Measurements from ENCODE around the gene SH3D19.

The SH3D19 gene

DNA sequence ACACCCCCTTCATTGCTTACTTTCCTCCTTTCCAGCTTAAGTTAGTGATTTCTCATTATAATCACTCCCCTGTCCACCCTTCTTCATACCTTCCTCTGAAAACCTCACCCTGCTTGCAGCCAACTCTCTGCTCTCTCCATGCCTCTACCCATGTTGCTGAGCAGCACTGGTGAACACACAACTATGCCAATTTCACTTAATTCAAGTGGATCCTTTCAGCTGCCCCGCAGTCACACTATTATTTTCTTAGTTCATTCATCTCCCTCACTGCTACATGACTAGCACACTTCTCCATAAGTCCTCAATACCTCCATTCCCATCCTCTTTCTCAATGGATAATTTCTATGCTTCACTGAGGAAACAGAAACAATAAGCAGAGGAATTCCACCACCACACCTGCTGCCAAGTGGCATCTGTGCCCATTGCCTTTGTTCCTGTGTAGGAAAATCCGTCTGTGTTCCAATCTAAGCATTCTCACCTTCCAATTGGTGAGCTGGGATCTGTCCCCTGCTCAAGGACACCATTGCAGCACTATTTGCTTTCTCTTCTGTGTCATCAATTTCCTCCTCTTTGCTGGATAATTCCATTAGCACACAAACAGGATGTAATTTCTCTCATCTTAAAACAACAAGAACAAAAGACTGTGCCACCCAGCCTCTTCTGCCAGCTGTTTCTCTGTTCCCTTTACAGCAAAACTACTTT lies 73.7 kb downstream of the SH3D19 start:
- TF ChIP-seq, protein P1, sequence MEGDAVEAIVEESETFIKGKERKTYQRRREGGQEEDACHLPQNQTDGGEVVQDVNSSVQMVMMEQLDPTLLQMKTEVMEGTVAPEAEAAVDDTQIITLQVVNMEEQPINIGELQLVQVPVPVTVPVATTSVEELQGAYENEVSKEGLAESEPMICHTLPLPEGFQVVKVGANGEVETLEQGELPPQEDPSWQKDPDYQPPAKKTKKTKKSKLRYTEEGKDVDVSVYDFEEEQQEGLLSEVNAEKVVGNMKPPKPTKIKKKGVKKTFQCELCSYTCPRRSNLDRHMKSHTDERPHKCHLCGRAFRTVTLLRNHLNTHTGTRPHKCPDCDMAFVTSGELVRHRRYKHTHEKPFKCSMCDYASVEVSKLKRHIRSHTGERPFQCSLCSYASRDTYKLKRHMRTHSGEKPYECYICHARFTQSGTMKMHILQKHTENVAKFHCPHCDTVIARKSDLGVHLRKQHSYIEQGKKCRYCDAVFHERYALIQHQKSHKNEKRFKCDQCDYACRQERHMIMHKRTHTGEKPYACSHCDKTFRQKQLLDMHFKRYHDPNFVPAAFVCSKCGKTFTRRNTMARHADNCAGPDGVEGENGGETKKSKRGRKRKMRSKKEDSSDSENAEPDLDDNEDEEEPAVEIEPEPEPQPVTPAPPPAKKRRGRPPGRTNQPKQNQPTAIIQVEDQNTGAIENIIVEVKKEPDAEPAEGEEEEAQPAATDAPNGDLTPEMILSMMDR (IDR thresholded peaks at IDR 0.05; ENCODE audit: insufficient read depth, low read length, poor library complexity, severe bottlenecking), result no peak
- no peak for TF ChIP-seq EZH2phosphoT487 (conservative IDR thresholded peaks at IDR 0.05; ENCODE audit: low read length)
- no peaks in the 10 kb centered on the region for H3K36me3 ChIP-seq (ENCODE audit: low read length)
- H2AFZ ChIP-seq (ENCODE audit: low read depth, low read length, severe bottlenecking), result no peak overlapping the region
- no peak overlapping the region for H3K27ac ChIP-seq (ENCODE audit: low read depth, low read length)
- H3K79me2 ChIP-seq (ENCODE audit: insufficient read depth, low read length), result no peaks in the 10 kb centered on the region
- H3K4me2 ChIP-seq (ENCODE audit: low read depth, low read length, poor library complexity, severe bottlenecking), result no peak overlapping the region
- H3K9me2 ChIP-seq (replicated peaks; ENCODE audit: insufficient read depth, low read length), result no peaks in the 10 kb centered on the region
- no peaks in the 10 kb centered on the region for H3K9me3 ChIP-seq (ENCODE audit: insufficient read depth, low read length)
- no peaks in the 10 kb centered on the region for H3K27me3 ChIP-seq (ENCODE audit: low read length)
- H3F3A ChIP-seq (ENCODE audit: insufficient read depth), result no peaks in the 10 kb centered on the region
- no peaks in the 10 kb centered on the region for H4K20me1 ChIP-seq (ENCODE audit: low read depth, low read length)
- H3K9ac ChIP-seq (ENCODE audit: low read length), result no peak overlapping the region
- H3K4me3 ChIP-seq (ENCODE audit: insufficient read depth, low read length, poor library complexity, severe bottlenecking), result no peak overlapping the region

DNA sequence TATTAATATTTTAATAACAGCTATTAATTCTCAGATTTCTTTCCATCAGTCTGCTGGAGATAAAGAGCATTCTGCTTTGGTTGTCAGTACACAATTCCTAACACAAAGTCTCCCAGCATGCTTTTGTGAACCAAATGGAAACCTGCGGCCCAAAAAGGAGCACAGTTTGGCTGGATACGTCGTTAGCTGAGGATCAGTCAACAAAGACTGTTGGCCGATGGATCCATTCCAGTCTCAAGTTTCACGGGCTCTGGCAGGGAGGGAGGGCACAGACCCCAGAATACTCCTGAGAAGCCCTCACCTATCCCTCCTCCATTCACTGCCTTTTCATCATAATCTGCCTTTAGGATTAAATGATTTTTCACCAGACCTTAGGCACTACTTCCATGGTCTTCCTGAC lies 74.7 kb downstream of the SH3D19 start:
- H3F3A ChIP-seq (ENCODE audit: insufficient read depth), result no peaks in the 10 kb centered on the region
- no peak overlapping the region for H3K4me3 ChIP-seq (ENCODE audit: insufficient read depth, low read length, poor library complexity, severe bottlenecking)
- H3K79me2 ChIP-seq (ENCODE audit: insufficient read depth, low read length), result no peaks in the 10 kb centered on the region
- H3K27me3 ChIP-seq (ENCODE audit: low read length), result no peaks in the 10 kb centered on the region
- H3K4me2 ChIP-seq (ENCODE audit: low read depth, low read length, poor library complexity, severe bottlenecking), result no peak overlapping the region
- no peaks in the 10 kb centered on the region for H3K9me3 ChIP-seq (ENCODE audit: insufficient read depth, low read length)
- H4K20me1 ChIP-seq (ENCODE audit: low read depth, low read length), result no peaks in the 10 kb centered on the region
- H3K9ac ChIP-seq (ENCODE audit: low read length), result no peak overlapping the region
- no peak for TF ChIP-seq EZH2phosphoT487 (conservative IDR thresholded peaks at IDR 0.05; ENCODE audit: low read length)
- TF ChIP-seq, protein P1 (IDR thresholded peaks at IDR 0.05; ENCODE audit: insufficient read depth, low read length, poor library complexity, severe bottlenecking), result no peak
- H3K9me2 ChIP-seq (replicated peaks; ENCODE audit: insufficient read depth, low read length), result no peaks in the 10 kb centered on the region
- no peaks in the 10 kb centered on the region for H3K36me3 ChIP-seq (ENCODE audit: low read length)
- no peak overlapping the region for H3K27ac ChIP-seq (ENCODE audit: low read depth, low read length)
- H2AFZ ChIP-seq (ENCODE audit: low read depth, low read length, severe bottlenecking), result no peak overlapping the region

DNA sequence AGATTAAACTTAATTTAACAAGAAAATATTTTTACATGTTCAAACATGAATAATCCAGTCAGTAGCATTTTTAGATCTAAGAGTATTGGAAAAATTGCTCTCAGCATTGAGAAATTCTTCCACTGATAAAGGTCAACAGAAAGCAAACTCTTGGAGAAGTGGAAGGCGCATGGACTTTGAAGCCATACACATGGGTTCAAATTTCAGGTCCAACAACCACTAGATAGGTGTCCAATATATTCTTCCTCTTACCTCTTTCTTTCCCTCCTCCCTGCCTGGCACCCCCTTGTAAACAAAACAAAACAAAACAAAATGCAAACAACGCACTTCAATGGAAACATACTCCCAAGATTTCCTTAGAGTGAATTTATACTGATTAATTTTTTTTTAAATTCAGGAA lies 76.9 kb downstream of the SH3D19 start:
- Histone ChIP-seq H3F3A (ENCODE audit: insufficient read depth) (no peaks in the 10 kb centered on the region), H3K9me3 (ENCODE audit: insufficient read depth, low read length) (no peaks in the 10 kb centered on the region), H2AFZ (ENCODE audit: low read depth, low read length, severe bottlenecking) (no peak overlapping the region), H3K27ac (ENCODE audit: low read depth, low read length) (no peak overlapping the region), H3K79me2 (ENCODE audit: insufficient read depth, low read length) (no peaks in the 10 kb centered on the region), H3K9ac (ENCODE audit: low read length) (no peak overlapping the region), H3K27me3 (ENCODE audit: low read length) (no peaks in the 10 kb centered on the region), H3K4me3 (ENCODE audit: insufficient read depth, low read length, poor library complexity, severe bottlenecking) (no peak overlapping the region), H3K9me2 (replicated peaks; ENCODE audit: insufficient read depth, low read length) (no peaks in the 10 kb centered on the region), H4K20me1 (ENCODE audit: low read depth, low read length) (no peaks in the 10 kb centered on the region), H3K4me2 (ENCODE audit: low read depth, low read length, poor library complexity, severe bottlenecking) (no peak overlapping the region), H3K36me3 (ENCODE audit: low read length) (no peaks in the 10 kb centered on the region)
- TF ChIP-seq, protein P1 (IDR thresholded peaks at IDR 0.05; ENCODE audit: insufficient read depth, low read length, poor library complexity, severe bottlenecking), result no peak
- TF ChIP-seq EZH2phosphoT487 (conservative IDR thresholded peaks at IDR 0.05; ENCODE audit: low read length), result no peak
